ENCODE data around the gene OS9. TPM values are rescaled to one million over a fixed set of nuclear protein-coding genes. Genes with fewer than 3 reads are reported as not detected.

OS9 gene
- total and polyA plus RNA-seq, 5 donors: 127 to 168 (median 147) TPM

- peaks cover 7% of the 10 kb centered on the region for H3K4me1 ChIP-seq (ENCODE audit: control insufficient read depth, insufficient read depth, low read length)
- H3K27me3 ChIP-seq (ENCODE audit: control insufficient read depth, insufficient read depth): no peaks in the 10 kb centered on the region
- H3K27ac ChIP-seq (ENCODE audit: low read length): no peak overlapping the region
- ATAC-seq (no peak), DNase-seq (no peak)
- intact Hi-C loops (cut with DNase I): no loop called here
- no peak overlapping the region for H3K4me3 ChIP-seq (ENCODE audit: low read length)
- no peaks in the 10 kb centered on the region for H3K9me3 ChIP-seq (ENCODE audit: control insufficient read depth, low read length)
- 64% methylated on average over 4 of the region's 4 CpGs for whole genome bisulfite sequencing
Observed at GRCh38 chr12:57732270-57732669, 38.3 kb downstream of the OS9 start.

- Histone ChIP-seq H3K4me3 (ENCODE audit: low read length) (no peak overlapping the region), H3K4me1 (ENCODE audit: control insufficient read depth, insufficient read depth, low read length) (peaks cover 11% of the 10 kb centered on the region), H3K27ac (ENCODE audit: low read length) (no peak overlapping the region), H3K9me3 (ENCODE audit: control insufficient read depth, low read length) (no peaks in the 10 kb centered on the region), H3K27me3 (ENCODE audit: control insufficient read depth, insufficient read depth) (no peaks in the 10 kb centered on the region)
- no peak for DNase-seq
- WGBS: 78% methylated on average over 11 of the region's 11 CpGs
- ATAC-seq: no peak
- intact Hi-C loops (cut with DNase I): no loop called here
Observed at GRCh38 chr12:57732726-57733593, 39.0 kb downstream of the OS9 start.

- no peaks in the 10 kb centered on the region for H3K27me3 ChIP-seq (ENCODE audit: control insufficient read depth, insufficient read depth)
Observed at GRCh38 chr12:57733928-57734327, 40.0 kb downstream of the OS9 start.

GRCh38 chr12:57734591-57734990 is 40.7 kb downstream of the OS9 start:
- Histone ChIP-seq H3K9me3 (ENCODE audit: control insufficient read depth, low read length) (no peaks in the 10 kb centered on the region), H3K27ac (ENCODE audit: low read length) (no peak overlapping the region), H3K4me1 (ENCODE audit: control insufficient read depth, insufficient read depth, low read length) (peaks cover 11% of the 10 kb centered on the region), H3K27me3 (ENCODE audit: control insufficient read depth, insufficient read depth) (no peaks in the 10 kb centered on the region), H3K4me3 (ENCODE audit: low read length) (no peak overlapping the region)
- DNase-seq (no peak), ATAC-seq (no peak)
- intact Hi-C loops (cut with DNase I): no loop called here
- 82% methylated on average over 4 of the region's 4 CpGs for WGBS

More at GRCh38 chr12:57733928-57734327, 40.0 kb downstream of the OS9 start:
- Histone ChIP-seq H3K4me1 (ENCODE audit: control insufficient read depth, insufficient read depth, low read length) (peaks cover 11% of the 10 kb centered on the region), H3K4me3 (ENCODE audit: low read length) (no peak overlapping the region), H3K27ac (ENCODE audit: low read length) (no peak overlapping the region), H3K9me3 (ENCODE audit: control insufficient read depth, low read length) (no peaks in the 10 kb centered on the region)
- intact Hi-C loops (cut with DNase I): no loop called here
- WGBS: 78% methylated on average over 6 of the region's 6 CpGs
- ATAC-seq (no peak), DNase-seq (no peak)

- ATAC-seq (no peak), DNase-seq (no peak)
- Histone ChIP-seq H3K27me3 (ENCODE audit: control insufficient read depth, insufficient read depth) (no peaks in the 10 kb centered on the region), H3K27ac (ENCODE audit: low read length) (no peak overlapping the region), H3K9me3 (ENCODE audit: control insufficient read depth, low read length) (no peaks in the 10 kb centered on the region), H3K4me3 (ENCODE audit: low read length) (peak overlapping the region; percentile 13), H3K4me1 (ENCODE audit: control insufficient read depth, insufficient read depth, low read length) (peaks cover 11% of the 10 kb centered on the region)
- intact Hi-C loops (cut with DNase I): no loop called here
- 23% methylated on average over 8 of the region's 8 CpGs for WGBS
Observed at GRCh38 chr12:57735198-57735855, 41.4 kb downstream of the OS9 start.

- DNase-seq (peak in 1 of 3 donors; percentile 71), ATAC-seq (peak in 1 of 2 donors; percentile 21)
- no peak overlapping the region for H3K27ac ChIP-seq (ENCODE audit: low read length)
- intact Hi-C loops (cut with DNase I): no loop called here
- peak overlapping the region; percentile 13 for H3K4me3 ChIP-seq (ENCODE audit: low read length)
- H3K27me3 ChIP-seq (ENCODE audit: control insufficient read depth, insufficient read depth): no peaks in the 10 kb centered on the region
- WGBS: 16% methylated on average over 49 of the region's 49 CpGs
- H3K9me3 ChIP-seq (ENCODE audit: control insufficient read depth, low read length): no peaks in the 10 kb centered on the region
- H3K4me1 ChIP-seq (ENCODE audit: control insufficient read depth, insufficient read depth, low read length): peaks cover 11% of the 10 kb centered on the region
Observed at GRCh38 chr12:57735952-57736740, 42.2 kb downstream of the OS9 start.

GRCh38 chr12:57736741-57737466 is 43.0 kb downstream of the OS9 start:
- H3K27ac ChIP-seq (ENCODE audit: low read length): no peak overlapping the region
- no peaks in the 10 kb centered on the region for H3K27me3 ChIP-seq (ENCODE audit: control insufficient read depth, insufficient read depth)
- peaks cover 11% of the 10 kb centered on the region for H3K4me1 ChIP-seq (ENCODE audit: control insufficient read depth, insufficient read depth, low read length)
- no peak for ATAC-seq
- WGBS: 15% methylated on average over 31 of the region's 31 CpGs
- H3K9me3 ChIP-seq (ENCODE audit: control insufficient read depth, low read length): no peaks in the 10 kb centered on the region
- no peak for DNase-seq
- intact Hi-C loops (cut with DNase I): no loop called here
- H3K4me3 ChIP-seq (ENCODE audit: low read length): peak overlapping the region; percentile 40

- Histone ChIP-seq H3K4me3 (ENCODE audit: low read length) (peak overlapping the region; percentile 40), H3K27ac (ENCODE audit: low read length) (no peak overlapping the region), H3K9me3 (ENCODE audit: control insufficient read depth, low read length) (no peaks in the 10 kb centered on the region), H3K4me1 (ENCODE audit: control insufficient read depth, insufficient read depth, low read length) (peaks cover 11% of the 10 kb centered on the region), H3K27me3 (ENCODE audit: control insufficient read depth, insufficient read depth) (no peaks in the 10 kb centered on the region)
- ATAC-seq: peak in 1 of 2 donors; percentile 7
- WGBS: 14% methylated on average over 110 of the region's 110 CpGs
- peak in 2 of 3 donors; percentile 60 to 71 for DNase-seq
- intact Hi-C loops (cut with DNase I): no loop called here
Observed at GRCh38 chr12:57737467-57738460, 43.8 kb downstream of the OS9 start.

- DNase-seq: no peak
- peaks cover 11% of the 10 kb centered on the region for H3K4me1 ChIP-seq (ENCODE audit: control insufficient read depth, insufficient read depth, low read length)
- H3K27ac ChIP-seq (ENCODE audit: low read length): no peak within 1 kb of the TSS
- no peaks in the 10 kb centered on the region for H3K27me3 ChIP-seq (ENCODE audit: control insufficient read depth, insufficient read depth)
- 13% methylated on average over 36 of the region's 36 CpGs for WGBS
- H3K9me3 ChIP-seq (ENCODE audit: control insufficient read depth, low read length): no peaks in the 10 kb centered on the region
- intact Hi-C loops (cut with DNase I): no loop called here
- peak within 1 kb of the TSS; percentile 40 for H3K4me3 ChIP-seq (ENCODE audit: low read length)
- ATAC-seq: no peak
Observed at GRCh38 chr12:57738661-57739237, 44.8 kb downstream of the OS9 start, which contains the start of gene AGAP2. Gene AGAP2, minus strand, starts transcription at chr12:57738742. Its CDS starts 496 bp downstream, at chr12:57738246.
